NCI-H1105 treated with DMSO at 0.1 percent for 48 hours (cell line): ENCODE measurements around the gene FUT3.
A peak's percentile ranks its signal among the peaks of the same experiment; 100 is the strongest.

Source experiments
- DNase-seq: peaks from one replicate; lab custom pipeline; 2025; lab: John Stamatoyannopoulos, UW

The FUT3 gene

DNA sequence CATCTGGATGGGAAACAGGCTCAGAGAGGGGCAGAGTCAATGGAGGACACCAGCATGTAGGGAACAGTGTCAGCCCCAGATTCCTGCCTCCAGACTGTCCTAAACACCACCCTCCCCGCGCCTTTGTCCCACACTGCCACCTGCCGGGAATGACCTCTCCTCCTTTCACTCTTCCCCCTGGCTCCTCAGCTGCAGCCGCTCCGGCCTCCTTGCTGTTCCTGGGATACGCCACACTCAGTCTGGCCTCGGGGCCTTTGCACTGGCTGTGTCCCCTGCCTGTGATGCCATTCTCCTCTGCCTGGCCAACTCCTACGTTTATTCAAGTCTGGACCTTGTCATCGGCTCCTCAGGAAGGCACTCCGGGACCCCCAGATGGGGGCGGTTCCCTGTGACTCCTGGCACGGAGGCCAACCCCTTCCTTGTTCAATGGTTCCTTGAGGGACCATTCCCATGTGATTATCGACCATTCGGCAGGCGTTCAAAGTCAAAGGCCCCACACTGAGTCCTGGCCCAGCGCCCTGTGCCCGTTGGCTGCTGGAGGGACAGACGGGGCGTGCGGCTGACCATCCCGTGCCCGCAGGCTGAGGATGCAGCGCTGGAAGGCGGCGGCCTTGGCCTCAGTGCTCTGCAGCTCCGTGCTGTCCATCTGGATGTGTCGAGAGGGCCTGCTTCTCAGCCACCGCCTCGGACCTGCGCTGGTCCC lies 27.5 kb downstream of the FUT3 start:
- no peak for DNase-seq

DNA sequence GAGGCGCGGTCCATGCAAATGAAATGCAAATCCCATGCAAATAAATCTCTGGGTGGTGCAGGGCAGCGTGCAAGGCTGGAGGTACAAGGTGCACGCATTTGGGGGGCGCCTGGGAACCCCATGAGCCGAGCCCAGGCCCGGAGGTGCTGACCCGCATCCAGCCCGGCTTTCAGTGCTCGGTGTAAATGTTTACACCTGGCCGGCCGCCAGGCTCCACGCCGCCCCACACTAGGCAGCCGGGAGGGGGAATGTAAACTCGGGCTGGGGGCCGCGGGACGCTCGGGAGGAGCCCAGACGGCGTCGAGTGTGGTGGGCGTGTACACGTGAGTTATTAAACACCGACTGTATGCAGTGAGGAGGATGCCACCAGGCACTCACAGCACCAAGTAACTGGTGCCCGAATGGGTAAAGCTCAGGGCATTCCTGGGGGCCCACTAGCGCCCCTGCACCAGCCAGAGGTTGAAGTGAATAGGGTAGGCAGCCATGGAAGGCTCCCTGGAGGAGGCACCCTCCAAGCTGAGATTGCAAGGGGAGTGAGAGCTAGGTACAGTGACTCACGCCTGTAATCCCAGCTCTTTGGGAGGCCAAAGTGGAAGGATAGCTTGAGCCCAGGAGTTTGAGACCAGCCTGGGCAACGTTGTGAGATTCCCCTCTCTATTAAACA lies 28.9 kb downstream of the FUT3 start:
- no peak for DNase-seq

DNA sequence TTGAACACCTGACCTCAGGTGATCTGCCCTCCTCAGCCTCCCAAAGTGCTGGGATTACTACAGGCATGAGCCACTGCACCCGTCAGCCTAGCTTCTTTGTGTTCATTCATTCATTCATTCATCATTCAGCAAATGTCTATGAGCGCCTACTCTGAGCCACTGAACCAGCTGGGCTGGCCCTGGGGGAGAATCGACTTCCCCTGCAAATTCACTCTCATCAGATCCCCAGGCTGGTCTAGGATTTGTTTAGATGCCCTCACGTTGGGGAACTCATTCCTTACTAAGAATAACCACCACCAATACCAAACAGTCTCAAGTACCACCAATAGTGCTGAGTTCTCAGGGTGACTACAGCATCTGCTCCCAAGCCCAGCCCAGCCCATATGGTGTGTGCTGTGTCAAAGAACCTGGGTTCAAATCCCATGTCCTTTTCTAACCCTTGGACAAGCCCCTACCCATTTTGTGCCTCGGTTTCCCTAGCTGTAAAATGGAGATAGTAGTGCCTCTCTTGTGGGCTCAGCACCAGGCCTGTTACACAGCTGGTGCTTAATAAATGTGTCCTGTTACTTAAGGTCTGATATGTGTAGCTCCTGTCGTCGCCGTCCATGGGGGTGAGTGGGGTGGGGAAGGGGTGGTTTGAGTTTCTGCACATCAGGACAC lies 29.6 kb downstream of the FUT3 start:
- DNase-seq = no peak

DNA sequence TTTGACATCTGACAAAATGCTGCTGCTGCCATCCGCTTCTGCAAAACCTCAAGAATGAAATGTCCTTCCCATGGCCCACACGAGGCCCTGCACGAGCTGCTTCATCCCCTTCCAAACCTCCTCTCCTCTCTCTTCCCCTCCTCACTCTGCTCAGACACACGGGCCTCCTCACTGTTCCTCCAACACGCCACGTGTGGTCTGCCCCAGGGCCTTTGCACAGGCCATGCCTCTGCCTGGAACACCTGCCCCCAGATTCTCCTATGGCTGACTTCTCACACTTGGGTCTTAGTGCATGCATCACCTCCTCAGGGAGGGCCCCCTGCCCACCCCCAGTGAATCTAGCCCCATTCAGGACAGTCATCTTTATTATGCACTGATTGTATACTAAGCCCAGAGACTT lies 30.5 kb downstream of the FUT3 start:
- DNase-seq = no peak

DNA sequence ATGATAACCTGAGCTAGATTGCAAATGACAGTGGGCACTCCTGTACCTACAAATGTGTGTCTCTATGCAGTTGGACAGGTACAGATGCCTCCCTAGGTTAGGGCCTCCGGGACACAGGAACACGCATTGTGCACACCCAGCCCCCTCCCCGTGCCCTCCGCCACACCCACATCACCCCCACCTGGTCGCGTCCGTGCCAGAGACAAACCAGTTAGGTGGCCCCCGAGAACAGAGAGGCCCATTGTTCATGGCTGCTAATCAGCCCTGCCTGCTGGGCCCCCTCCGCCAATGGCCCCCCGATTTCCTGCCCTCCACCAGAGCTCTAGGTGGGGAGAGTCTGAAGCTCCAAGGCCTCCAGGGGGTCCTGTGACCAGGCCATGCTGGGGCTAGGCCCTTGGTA lies 32.7 kb downstream of the FUT3 start:
- DNase-seq = no peak

DNA sequence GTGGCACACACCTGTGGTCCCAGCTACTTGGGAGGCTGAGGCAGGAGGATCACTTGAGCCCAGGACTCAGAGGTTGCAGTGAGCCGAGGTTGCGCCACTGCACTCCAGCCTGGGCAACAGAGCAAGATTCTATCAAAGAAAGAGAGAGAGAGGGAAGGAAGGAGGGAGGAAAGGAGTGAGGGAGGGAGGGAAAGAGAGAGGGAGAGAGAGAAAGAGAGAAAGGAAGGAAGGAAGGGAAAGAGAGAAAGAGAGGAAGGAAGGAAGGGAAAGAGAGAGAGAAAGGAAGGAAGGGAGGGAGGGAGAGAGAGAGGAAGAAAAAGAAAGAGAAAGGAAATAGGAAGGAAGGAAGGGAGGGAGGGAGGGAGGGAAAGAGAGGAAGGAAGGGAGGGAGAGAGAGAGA lies 34.0 kb downstream of the FUT3 start:
- DNase-seq = no peak

DNA sequence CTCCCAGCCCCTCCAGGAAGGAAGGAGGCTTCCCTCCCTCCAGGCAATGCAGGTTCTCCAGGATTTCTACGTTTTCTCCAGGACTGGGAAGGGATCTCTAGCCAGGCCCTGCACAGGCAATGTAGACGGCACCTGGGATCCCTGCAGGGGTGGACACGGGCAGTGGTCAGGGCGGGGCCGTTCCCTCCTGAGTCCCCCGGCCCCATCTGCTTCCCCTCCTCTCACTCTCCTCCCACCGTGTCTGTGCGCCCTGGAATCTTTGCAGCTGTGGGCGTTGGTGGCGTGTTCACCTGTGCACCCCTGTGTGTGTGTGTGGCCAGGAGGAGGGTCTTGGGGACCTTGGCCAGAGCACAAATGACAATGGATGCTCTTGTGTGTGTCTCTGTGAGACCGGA lies 36.4 kb downstream of the FUT3 start:
- DNase-seq = no peak

DNA sequence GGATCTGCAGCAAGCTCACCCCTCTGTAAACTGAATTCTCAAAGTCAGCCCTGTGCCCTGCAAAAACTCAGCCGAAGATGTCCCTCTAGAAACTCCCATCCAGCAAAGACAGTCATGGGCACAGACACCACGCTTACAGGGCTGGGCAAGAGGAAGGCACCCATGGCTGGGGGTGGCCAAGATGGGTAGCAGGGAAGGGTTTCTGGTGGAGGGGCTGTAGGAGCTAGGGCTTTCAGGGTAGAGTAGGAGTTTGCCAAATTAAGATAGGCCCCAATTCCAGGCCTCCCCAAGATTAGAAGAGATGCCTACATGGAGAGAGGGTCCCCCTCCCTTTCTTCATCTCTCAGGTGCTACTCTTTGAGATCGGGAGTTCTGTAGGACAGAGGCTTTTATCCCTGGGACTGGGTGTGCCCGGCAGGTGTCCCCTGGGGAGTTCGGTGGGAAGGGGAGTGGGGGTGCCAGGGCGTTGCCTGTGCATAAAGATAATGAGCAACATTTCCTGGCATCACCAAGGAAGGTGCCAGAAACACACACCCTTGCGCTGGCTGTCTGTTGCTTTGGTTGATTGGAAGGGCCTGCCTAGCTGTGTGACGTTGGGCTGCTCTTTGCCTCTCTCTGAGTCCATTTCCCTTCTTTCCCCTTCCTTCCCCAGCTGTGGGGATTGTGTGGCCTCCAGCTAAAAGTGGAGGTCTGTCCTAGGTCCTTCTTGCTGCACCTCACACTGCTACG lies 37.0 kb downstream of the FUT3 start:
- no peak for DNase-seq

DNA sequence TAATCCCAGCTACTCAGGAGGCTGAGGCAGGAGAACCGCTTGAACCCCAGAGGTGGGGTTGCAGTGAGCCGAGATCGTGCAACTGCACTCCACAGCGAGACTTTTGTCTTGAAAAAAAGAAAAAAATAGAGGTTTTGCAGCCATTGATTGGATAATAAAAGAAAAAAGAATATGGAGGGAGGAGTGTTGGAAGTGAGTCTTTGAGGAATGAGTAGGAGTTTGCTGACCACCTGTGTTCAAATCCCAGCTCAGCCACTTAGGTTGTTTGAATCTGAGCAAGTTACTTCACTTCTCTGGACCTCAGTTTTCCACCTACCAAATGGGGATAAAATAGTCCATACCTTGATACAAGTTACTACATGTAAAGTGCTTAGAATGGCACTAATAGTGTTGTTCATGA lies 40.1 kb downstream of the FUT3 start:
- DNase-seq = no peak

DNA sequence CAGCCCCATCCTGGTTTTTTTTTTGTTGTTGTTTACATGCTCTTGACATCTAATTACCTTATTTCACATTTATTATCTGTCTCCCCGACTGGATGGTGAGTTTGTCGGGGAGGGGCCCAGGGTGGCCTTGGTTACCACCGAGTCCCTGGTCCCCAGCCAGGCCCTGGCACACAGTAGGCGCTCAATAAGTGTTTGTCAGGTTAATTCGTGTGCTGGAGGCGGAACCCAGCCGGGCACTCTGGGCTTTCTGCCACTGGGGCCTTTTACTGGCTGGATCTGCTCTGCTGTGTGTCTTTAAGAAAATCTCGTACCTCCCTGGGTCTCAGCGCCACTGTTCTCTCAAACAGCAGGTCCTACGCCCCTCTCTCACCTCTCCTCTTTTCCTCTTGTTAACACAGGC lies 41.8 kb downstream of the FUT3 start:
- DNase-seq = no peak

DNA sequence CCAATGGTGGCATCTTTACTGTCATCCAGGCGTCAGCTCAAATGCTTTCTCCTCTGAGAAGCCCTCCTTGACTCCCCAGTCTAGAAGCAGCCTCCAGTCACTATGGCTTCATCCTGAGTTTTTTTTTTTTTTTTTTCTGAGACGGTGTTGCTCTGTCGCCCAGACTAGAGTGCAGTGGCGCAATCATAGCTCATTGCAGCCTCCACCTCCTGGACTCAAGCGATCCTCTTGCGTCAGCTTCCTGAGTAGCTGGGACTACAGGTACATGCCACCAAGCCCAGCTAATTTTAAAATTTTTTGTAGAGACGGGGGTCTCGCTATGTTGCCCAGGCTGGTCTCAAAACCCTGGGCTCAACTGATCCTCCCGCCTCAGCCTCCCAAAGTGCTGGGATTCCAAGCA lies 42.2 kb downstream of the FUT3 start:
- DNase-seq = no peak

DNA sequence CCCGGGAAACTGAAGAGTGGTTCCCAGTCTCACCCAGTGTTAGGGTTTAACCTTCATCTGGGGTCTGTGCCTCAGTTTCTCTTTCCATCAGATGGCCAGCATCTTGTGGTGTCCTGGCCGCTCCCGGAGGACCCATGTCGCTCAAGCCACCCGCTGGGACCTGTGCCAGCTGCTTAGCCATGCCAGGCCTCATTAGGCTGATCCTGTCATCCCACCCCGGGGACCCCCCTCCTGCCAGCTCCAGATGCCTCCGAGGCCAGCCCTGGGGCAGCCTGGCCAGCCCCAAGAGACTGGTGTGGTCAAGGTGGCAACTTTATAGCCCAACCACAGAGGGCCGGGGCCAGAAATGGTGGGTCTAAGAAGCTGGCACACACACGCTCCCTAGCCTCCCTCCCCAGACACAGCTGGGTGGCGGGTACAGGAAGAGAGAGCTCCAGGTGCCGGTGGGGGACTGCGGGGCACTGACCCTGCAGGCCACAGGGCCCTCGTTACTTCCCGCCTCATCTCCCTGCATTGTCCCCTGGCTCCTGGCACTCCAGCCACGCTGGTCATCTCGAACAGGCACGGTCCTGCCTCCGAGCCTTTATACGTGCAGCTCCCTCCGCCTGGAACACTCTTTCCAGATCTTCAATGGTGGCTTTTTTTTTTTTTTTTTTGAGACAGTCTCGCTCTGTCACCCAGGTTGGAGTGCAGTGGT lies 43.0 kb downstream of the FUT3 start:
- no peak for DNase-seq

DNA sequence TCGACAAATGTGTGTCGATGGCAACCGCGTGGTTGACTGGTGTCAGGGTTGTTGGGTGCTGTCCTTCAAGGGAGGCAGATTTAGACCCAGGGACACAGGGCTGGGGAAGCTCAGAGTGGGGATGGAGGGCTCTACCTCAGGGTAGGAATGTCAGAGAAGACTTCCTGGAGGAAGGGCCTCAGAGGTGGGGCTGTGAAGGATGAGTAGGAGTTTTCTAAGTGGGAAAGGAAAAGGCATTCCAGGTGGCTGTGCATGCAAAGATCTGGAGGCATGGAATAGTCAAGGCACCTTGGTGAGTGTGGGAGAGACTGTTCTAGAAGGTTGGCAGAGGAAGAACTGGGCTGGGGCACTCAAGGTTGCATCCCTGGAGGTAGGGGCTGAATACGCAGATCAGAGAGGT lies 44.3 kb downstream of the FUT3 start:
- DNase-seq = no peak

DNA sequence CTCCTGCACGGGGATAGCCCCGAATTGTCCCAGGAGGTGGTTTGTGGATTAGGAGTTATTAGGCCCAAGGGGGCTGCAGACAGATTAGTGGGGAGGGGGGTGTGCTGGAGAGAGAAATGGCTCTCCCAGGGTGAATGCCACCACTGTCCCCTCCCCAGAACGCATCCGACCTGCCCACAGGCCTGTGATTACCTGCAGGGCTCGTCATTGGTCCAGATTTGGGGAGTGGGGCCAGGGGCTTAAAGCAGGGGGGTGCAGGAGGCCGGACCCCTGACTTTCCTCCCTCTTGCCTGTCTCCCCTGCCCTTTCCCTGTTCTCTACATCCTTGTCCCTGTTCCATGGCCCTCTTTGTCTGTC lies 45.1 kb downstream of the FUT3 start:
- DNase-seq = no peak

DNA sequence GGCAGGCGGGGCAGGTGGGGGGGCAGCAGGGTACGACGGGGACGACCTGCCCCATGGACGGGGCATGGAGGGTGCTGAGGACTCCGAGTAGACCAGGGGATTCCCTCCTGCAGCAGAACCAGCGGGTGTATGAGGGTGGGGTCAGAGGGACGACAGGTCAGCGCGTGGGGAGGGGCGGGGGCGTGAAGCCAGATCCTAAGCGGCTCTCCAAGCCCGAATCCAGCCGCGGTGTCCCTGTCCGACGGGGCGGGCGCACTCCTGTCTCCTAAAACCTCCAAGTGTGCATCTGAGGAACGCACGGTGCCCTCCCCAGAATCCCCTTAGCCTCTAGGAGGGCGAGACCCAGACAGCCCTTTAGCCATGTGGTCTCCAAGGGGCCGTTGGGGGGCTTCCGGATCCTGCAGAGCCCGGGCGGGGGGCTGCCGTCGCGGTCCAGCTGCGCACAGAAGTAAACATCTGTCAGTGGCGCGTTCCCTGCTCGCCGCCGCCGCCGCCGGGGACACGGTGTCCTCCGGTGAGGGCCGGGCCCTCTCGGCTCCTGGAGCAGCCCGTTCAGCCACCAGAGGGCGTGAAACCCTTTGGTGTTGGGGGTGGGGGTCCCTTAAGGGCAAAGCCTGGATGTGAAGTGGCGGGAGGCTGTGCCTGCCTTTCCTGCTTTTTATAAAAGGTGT lies 45.7 kb downstream of the FUT3 start:
- peak; percentile 62 for DNase-seq

DNA sequence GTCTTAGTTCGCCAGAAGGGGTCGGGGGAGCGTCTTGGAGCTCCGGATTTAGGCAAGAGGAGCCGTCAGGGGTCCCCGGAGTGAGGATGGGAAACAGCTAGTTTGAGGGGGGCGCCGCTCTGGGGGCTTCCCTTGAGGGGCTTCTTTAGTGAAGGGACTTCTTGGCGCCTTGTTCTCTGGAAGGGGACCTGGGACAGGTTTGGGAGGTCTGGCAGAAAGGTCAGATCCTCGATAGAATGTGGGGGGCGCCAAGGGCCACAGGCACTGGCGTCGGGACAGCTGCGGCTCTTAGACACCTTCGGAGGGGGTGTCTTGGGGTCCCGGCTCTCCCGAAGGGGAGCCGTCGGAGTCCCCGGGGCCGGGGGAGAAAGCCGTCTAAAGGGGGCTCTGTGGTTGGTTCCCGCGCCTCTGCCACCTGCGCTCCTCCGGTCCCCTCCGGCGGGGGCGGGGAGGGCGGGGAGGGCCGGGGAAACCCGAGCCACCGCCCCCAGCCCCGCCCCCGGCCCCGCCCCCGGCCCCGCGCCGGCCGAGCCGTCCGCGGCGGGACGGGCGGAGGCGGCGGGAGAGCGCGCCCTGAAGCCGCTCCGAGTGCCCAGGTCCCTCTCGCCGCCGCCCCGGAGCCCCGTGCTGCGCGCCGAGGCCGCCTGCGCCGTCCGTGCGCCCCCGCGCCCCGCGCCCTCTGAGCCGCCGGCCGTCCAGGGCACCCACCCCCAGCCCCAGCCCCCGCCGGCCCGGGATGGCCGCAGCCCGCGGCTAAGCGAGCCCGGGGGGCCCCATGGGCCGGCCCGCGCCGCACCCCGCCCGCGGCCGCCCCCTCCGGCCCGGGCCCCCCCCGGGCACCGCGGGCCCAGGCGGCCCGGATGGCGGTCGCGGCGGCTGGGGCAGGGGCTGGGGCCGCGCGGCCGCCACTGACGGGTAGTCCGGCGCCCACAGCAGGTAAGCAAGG lies 46.5 kb downstream of the FUT3 start, which contains the start of gene NRTN:
NRTN (plus strand) TSS at position 552 of the 946 bp plus-strand sequence. CDS start 19,099 bp downstream, outside the sequence.
- DNase-seq = peak; percentile 30

DNA sequence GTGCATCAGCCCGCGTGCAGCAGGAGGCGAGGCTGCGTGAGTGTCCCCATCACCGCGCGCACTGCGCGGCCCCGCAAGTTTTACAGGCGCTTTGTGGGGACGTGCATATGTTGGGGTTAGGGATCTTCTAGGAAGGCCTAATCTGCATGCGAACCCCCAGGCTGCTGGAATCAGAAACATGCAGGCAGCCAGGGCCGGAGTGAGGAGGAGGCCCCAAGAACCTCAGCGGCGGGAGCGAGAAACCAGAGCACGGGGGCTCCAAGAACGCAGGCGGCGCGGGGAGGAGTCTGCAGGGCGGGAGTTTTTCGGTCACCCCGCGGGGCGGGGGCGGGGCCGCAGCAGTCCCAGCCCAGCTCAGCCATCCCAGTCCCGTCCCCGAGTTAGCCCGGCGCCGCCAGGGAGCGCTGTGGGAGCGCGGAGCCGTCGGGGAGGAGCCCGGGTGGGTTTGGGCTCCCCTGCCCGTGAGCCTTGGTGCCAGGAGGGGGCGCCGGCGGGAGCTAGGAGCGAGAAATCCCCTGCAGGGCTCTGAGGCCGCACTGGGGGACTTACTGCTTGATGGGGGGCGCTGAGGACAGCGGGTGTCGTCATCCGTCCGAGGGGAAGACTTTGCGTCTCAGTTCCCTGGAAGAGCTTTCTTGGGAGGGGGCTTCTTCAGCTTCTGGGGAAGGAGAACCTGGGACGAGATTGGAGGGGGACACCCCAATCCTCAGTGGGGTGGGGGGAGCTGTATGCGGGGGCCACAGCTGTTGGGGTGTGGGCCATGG lies 47.3 kb downstream of the FUT3 start:
- DNase-seq = peak; percentile 84

DNA sequence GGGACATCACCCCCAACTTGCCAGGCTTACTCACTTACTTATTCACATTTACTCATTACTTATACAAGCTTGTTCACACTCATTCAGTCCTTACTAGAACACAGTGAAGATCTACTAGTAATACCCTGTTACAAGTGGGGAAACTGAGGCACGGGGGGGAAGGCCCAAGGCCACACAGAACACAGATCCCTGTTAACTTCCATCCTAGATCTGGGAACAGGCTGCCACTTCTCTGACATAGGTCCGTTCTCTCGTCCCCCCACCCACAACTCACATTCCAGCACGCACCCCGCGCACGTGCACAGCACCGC lies 47.9 kb downstream of the FUT3 start:
- DNase-seq = no peak

DNA sequence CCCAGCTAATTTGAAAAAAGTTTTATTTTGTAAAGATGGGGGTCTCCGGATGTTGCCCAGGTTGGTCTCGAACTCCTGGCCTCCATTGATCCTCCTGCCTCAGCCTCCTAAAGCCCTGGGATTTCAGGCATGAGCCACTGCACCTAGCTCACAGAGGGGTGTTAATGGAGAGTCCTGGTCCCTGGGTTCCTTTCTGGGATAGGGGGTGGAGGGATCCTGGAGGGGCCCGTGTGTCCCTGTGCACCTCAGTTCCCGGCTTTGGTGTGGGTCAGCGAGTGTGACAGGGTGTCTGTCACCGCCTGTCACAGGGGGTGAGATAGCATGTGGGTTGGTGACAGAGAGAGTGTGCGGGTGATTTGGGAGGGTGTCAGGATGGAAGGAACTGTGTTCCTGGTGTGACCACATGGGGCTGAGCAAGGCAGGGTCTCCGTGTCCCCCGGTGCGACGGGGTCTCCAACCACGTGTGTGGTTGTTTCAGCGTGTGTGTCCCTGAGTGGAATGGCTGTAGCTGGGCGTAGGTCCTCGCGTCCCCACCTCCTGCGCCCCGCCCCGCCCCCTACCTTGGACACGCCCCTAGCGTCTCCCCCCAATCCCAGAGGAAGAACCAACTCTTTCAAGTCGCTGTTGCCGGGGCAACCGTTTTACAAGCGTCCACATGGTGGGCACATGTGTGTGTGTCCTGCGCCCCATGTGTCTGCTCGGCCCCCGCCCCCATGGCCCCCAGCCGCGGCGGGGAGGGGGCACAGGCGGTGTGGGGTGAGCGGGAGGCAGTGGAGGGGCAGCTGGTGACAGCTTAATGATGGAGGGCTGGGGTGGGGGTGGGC lies 49.2 kb downstream of the FUT3 start:
- DNase-seq = no peak
